Left lung (tissue), 10 donors: ENCODE results near the gene OCA2. TPM values are rescaled to one million over a fixed set of nuclear protein-coding genes. Genes with fewer than 3 reads are reported as not detected.

Experiments used
- ATAC-seq: fragments of 200-7000 bp; cut with Tn5 transposase; one replicate; pipeline ENCODE4 v1.9.1; 2020; ENCODE audit warnings: moderate library complexity
- DNase-seq, 4 donors: peaks; one replicate each; pipeline ENCODE4 v3.0.0-alpha.2; 2013 to 2020
- H3K27ac ChIP-seq, 2 donors: fragments of 200-600 bp; sonication (generic) in 1 of 2; one replicate each; pipeline versions ENCODE4 v1.5.0 to v1.8.0; 2020 to 2021
- H3K27me3 ChIP-seq, 2 donors: fragments of 200-600 bp; sonication (generic) in 1 of 2; one replicate each; pipeline versions ENCODE4 v1.5.0 to v1.8.0; 2020 to 2021
- H3K36me3 ChIP-seq, 2 donors: fragments of 200-600 bp; sonication (generic) in 1 of 2; one replicate each; pipeline versions ENCODE4 v1.5.0 to v1.8.0; 2020 to 2021
- H3K4me1 ChIP-seq, 2 donors: fragments of 200-600 bp; one replicate each; pipeline ENCODE4 v1.8.0; 2021
- H3K4me3 ChIP-seq, 2 donors: fragments of 200-600 bp; sonication (generic) in 1 of 2; one replicate each; pipeline versions ENCODE4 v1.5.0 to v1.8.0; 2020 to 2021; ENCODE audit warnings: mild to moderate bottlenecking in 1 of 2
- H3K9me3 ChIP-seq, 2 donors: fragments of 200-600 bp; sonication (generic) in 1 of 2; one replicate each; pipeline versions ENCODE4 v1.5.0 to v1.8.0; 2020 to 2021
- CTCF ChIP-seq, 2 donors: fragments of 200-600 bp; sonication (generic) in 1 of 2; IDR thresholded peaks; one replicate each; pipeline versions ENCODE4 v1.5.0 to v1.8.0; 2021; ENCODE audit warnings: antibody characterized with exemption in 2 of 2
- intact Hi-C, 2 donors: fragments of 100-400 bp; cut with DNase I; formaldehyde crosslinking; loops; one replicate each; pipeline versions ENCODE4 v1.11.2 to v1.14.2; 2022
- polyA plus RNA-seq, 6 donors: library from polyadenylated mRNA; unstranded; fragments of 120-200 nt; gene quantifications; one replicate each; pipeline ENCODE4 v1.2.1, GENCODE V29; 2013; ENCODE audit not compliant: insufficient read length in 6 of 6
- total RNA-seq, 2 donors: library from RNA; stranded (reverse); fragmentation: NEBNext Ultra II Directional; extraction: Animal tissue kit (Norgen Biotek cat#: 25700); gene quantifications; one replicate each; pipeline ENCODE4 v1.2.1, GENCODE V29; 2021
- donor health status: DM: no; HTN: yes; CAD: no.
- donor health status: DM: no; HTN: no; CAD: no.

OCA2 gene
- total and polyA plus RNA-seq, 8 donors, result 0.81 to 21.7 (median 13.2) TPM

GRCh38 chr15:27872355-27872754 lies 226.8 kb downstream of the OCA2 start:
- Histone ChIP-seq H3K4me1 (no peaks in the 10 kb centered on the region), H3K9me3 (no peaks in the 10 kb centered on the region), H3K27ac (no peak overlapping the region), H3K4me3 (no peak overlapping the region), H3K27me3 (no peaks in the 10 kb centered on the region), H3K36me3 (no peaks in the 10 kb centered on the region)
- TF ChIP-seq CTCF (IDR thresholded peaks at IDR 0.05), result no peak
- no peak for DNase-seq
- intact Hi-C loops, result no loop called here
- ATAC-seq, result no peak

- intact Hi-C loops, result no loop called here
- Histone ChIP-seq H3K27ac (no peak overlapping the region), H3K4me1 (no peaks in the 10 kb centered on the region), H3K4me3 (no peak overlapping the region), H3K36me3 (no peaks in the 10 kb centered on the region), H3K9me3 (no peaks in the 10 kb centered on the region), H3K27me3 (no peaks in the 10 kb centered on the region)
- no peak for TF ChIP-seq CTCF (IDR thresholded peaks at IDR 0.05)
- DNase-seq (no peak), ATAC-seq (no peak)
Observed at GRCh38 chr15:27871902-27872260, 227.2 kb downstream of the OCA2 start.

- H3K9me3 ChIP-seq, result no peaks in the 10 kb centered on the region
- intact Hi-C loops, result no loop called here
- no peak overlapping the region for H3K27ac ChIP-seq
- H3K27me3 ChIP-seq, result no peaks in the 10 kb centered on the region
- H3K4me1 ChIP-seq, result no peaks in the 10 kb centered on the region
- no peak for TF ChIP-seq CTCF (IDR thresholded peaks at IDR 0.05)
- no peaks in the 10 kb centered on the region for H3K36me3 ChIP-seq
- ATAC-seq (no peak), DNase-seq (no peak)
- H3K4me3 ChIP-seq, result no peak overlapping the region
Observed at GRCh38 chr15:27871078-27871901, 227.8 kb downstream of the OCA2 start.

GRCh38 chr15:27870320-27870719 lies 228.8 kb downstream of the OCA2 start:
- H3K9me3 ChIP-seq, result no peaks in the 10 kb centered on the region
- intact Hi-C loops, result no loop called here
- no peak for DNase-seq
- H3K4me1 ChIP-seq, result no peaks in the 10 kb centered on the region
- H3K36me3 ChIP-seq, result no peaks in the 10 kb centered on the region
- TF ChIP-seq CTCF (IDR thresholded peaks at IDR 0.05), result no peak
- H3K27me3 ChIP-seq, result no peaks in the 10 kb centered on the region
- H3K27ac ChIP-seq, result no peak overlapping the region
- ATAC-seq, result no peak
- no peak overlapping the region for H3K4me3 ChIP-seq

GRCh38 chr15:27869697-27870281 lies 229.3 kb downstream of the OCA2 start:
- Histone ChIP-seq H3K27ac (no peak overlapping the region), H3K4me3 (no peak overlapping the region), H3K36me3 (no peaks in the 10 kb centered on the region), H3K4me1 (no peaks in the 10 kb centered on the region), H3K27me3 (no peaks in the 10 kb centered on the region), H3K9me3 (no peaks in the 10 kb centered on the region)
- intact Hi-C loops, result no loop called here
- ATAC-seq (no peak), DNase-seq (peak in 1 of 4 donors; percentile 21)
- no peak for TF ChIP-seq CTCF (IDR thresholded peaks at IDR 0.05)
